ENCODE results near the gene TINCR. TPM values are rescaled to one million over a fixed set of nuclear protein-coding genes. Genes with fewer than 3 reads are reported as not detected.

TINCR gene
- total and polyA plus RNA-seq, 2 donors (not counting 3 experiments of a cell fraction or from before 2014, with no cell fraction given) = 0.01 TPM; not detected in 1

- ChIA-PET POLR2A (no interaction called here), CTCF (no interaction called here)
- H3K27me3 ChIP-seq (ENCODE audit: control insufficient read depth in 2 of 2, insufficient read depth in 2 of 2, low read length in 2 of 2) = no peaks in the 10 kb centered on the region
- no peaks in the 10 kb centered on the region for H3K79me2 ChIP-seq (ENCODE audit: control insufficient read depth, insufficient read depth, low read length)
- BruUV-seq (replicated peaks) = no TSS peak
- DNase-seq (ENCODE audit: low read depth, low spot score) (no peak), FAIRE-seq (no peak)
- H4K20me1 ChIP-seq (replicated peaks; ENCODE audit: control insufficient read depth, extremely low read depth, insufficient read depth, low read length) = no peaks in the 10 kb centered on the region
- H3K9me3 ChIP-seq (replicated peaks; ENCODE audit: control insufficient read depth, insufficient read depth, low read length) = no peaks in the 10 kb centered on the region
- intact Hi-C loops (cut with micrococcal nuclease) (no loop called here), dilution Hi-C loops (cut with MboI; ENCODE audit: extremely low pct_ligation_motif_present, low sequenced_read_pairs) (no loop called here)
- no peak for TF ChIP-seq MYC (IDR thresholded peaks at IDR 0.05; ENCODE audit: low read depth, low read length)
- no peak for TF ChIP-seq FOS (IDR thresholded peaks at IDR 0.05; ENCODE audit: borderline replicate concordance, insufficient read depth, low read length)
- H3K36me3 ChIP-seq (ENCODE audit: control insufficient read depth in 2 of 2, extremely low read depth in 1 of 2, insufficient read depth in 2 of 2, low read length in 2 of 2) = no peaks in the 10 kb centered on the region
- no peak overlapping the region for H3K27ac ChIP-seq (ENCODE audit: insufficient read depth, low read depth, low read length)
- no peaks in the 10 kb centered on the region for H3K4me1 ChIP-seq (ENCODE audit: control insufficient read depth, extremely low read depth, insufficient read depth, low read length)
- no peak overlapping the region for H3K9ac ChIP-seq (replicated peaks; ENCODE audit: extremely low read depth, insufficient read depth, low read length)
- H3K4me3 ChIP-seq (replicated peaks in 1 of 3; ENCODE audit: insufficient read depth in 1 of 3, low read depth in 1 of 3, low read length in 3 of 3) = no peak overlapping the region
- no peak overlapping the region for H3K4me2 ChIP-seq (ENCODE audit: insufficient read depth, low read length)
- H3K9me1 ChIP-seq (replicated peaks; ENCODE audit: control insufficient read depth, extremely low read depth, insufficient read depth, low read length) = no peaks in the 10 kb centered on the region
- no peak overlapping the region for H2AFZ ChIP-seq (ENCODE audit: low read depth, low read length)
Measured at GRCh38 chr19:5545051-5545450, 22.7 kb downstream of the TINCR start.

DNA sequence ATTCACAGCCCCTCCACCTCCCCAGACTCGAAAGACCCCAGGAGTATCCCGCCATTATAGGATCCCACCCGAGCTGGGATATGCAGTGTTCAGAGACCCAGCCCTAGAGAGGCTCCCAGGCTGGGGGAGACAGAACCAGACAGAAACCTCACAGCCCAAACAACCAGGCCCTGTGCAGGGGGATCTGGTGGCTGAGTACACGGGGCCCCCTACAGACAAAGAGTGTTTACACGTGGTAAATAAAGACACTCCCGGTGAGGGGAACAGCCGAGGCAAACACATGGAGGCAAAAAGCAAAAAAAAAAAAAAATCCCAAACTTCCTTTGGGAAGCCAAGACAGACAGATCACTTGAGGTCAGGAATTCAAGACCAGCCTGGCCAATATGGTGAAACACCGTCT is 25.1 kb downstream of the TINCR start:
- H3K9me1 ChIP-seq (replicated peaks; ENCODE audit: control insufficient read depth, extremely low read depth, insufficient read depth, low read length) = no peaks in the 10 kb centered on the region
- DNase-seq (ENCODE audit: low read depth, low spot score) = no peak
- no peaks in the 10 kb centered on the region for H3K4me1 ChIP-seq (ENCODE audit: control insufficient read depth, extremely low read depth, insufficient read depth, low read length)
- no peaks in the 10 kb centered on the region for H4K20me1 ChIP-seq (replicated peaks; ENCODE audit: control insufficient read depth, extremely low read depth, insufficient read depth, low read length)
- H3K9me3 ChIP-seq (replicated peaks; ENCODE audit: control insufficient read depth, insufficient read depth, low read length) = no peaks in the 10 kb centered on the region
- no peak overlapping the region for H3K4me3 ChIP-seq (replicated peaks in 1 of 3; ENCODE audit: insufficient read depth in 1 of 3, low read depth in 1 of 3, low read length in 3 of 3)
- no peak overlapping the region for H3K4me2 ChIP-seq (ENCODE audit: insufficient read depth, low read length)
- CTCF ChIA-PET = no interaction called here
- no peak for FAIRE-seq
- no peak overlapping the region for H2AFZ ChIP-seq (ENCODE audit: low read depth, low read length)
- POLR2A ChIA-PET = no interaction called here
- dilution Hi-C loops (cut with MboI; ENCODE audit: extremely low pct_ligation_motif_present, low sequenced_read_pairs) = no loop called here
- H3K9ac ChIP-seq (replicated peaks; ENCODE audit: extremely low read depth, insufficient read depth, low read length) = no peak overlapping the region
- no peak overlapping the region for H3K27ac ChIP-seq (ENCODE audit: insufficient read depth, low read depth, low read length)
- no peaks in the 10 kb centered on the region for H3K36me3 ChIP-seq (ENCODE audit: control insufficient read depth in 2 of 2, extremely low read depth in 1 of 2, insufficient read depth in 2 of 2, low read length in 2 of 2)
- no peaks in the 10 kb centered on the region for H3K27me3 ChIP-seq (ENCODE audit: control insufficient read depth in 2 of 2, insufficient read depth in 2 of 2, low read length in 2 of 2)
- BruUV-seq (replicated peaks) = no TSS peak
- H3K79me2 ChIP-seq (ENCODE audit: control insufficient read depth, insufficient read depth, low read length) = no peaks in the 10 kb centered on the region
- TF ChIP-seq MYC (IDR thresholded peaks at IDR 0.05; ENCODE audit: low read depth, low read length) (no peak), FOS (IDR thresholded peaks at IDR 0.05; ENCODE audit: borderline replicate concordance, insufficient read depth, low read length) (no peak), GATA2 (IDR thresholded peaks at IDR 0.05; ENCODE audit: insufficient read depth, insufficient read length, low read depth, low read length) (no peak), CTCF (IDR thresholded peaks at IDR 0.05; ENCODE audit: extremely low read depth in 1 of 2, insufficient read depth in 1 of 2, low read depth in 1 of 2, low read length in 2 of 2) (no peak), EZH2 (IDR thresholded peaks at IDR 0.05; ENCODE audit: borderline replicate concordance, low read depth, low read length, severe bottlenecking) (no peak), POLR2AphosphoS5 (IDR thresholded peaks at IDR 0.05; ENCODE audit: insufficient read depth, low read depth, low read length) (no peak), JUN (IDR thresholded peaks at IDR 0.05; ENCODE audit: borderline replicate concordance, insufficient read depth, insufficient read length, low read depth) (no peak), POLR2A (IDR thresholded peaks at IDR 0.05; ENCODE audit: low read depth, low read length) (no peak)
- TF ChIP-seq, protein P1, sequence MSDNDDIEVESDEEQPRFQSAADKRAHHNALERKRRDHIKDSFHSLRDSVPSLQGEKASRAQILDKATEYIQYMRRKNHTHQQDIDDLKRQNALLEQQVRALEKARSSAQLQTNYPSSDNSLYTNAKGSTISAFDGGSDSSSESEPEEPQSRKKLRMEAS (IDR thresholded peaks at IDR 0.05; ENCODE audit: insufficient read depth, insufficient read length) = no peak
- intact Hi-C loops (cut with micrococcal nuclease) = no loop called here

Data from endothelial cell of umbilical vein (primary cell).